Parathyroid adenoma (tissue), 2 donors: ENCODE data around the gene BLOC1S6.
A peak's percentile ranks its signal among the peaks of the same experiment; 100 is the strongest.

Experiments used
- H2AFZ ChIP-seq: fragments of 300-600 bp; sonication (generic); one replicate; pipeline ENCODE4 v1.7.0; 2017; ENCODE audit warnings: antibody characterized with exemption, mild to moderate bottlenecking
- H3K27ac ChIP-seq: fragments of 300-600 bp; sonication (generic); one replicate; pipeline ENCODE4 v1.7.0; 2017
- H3K27me3 ChIP-seq: fragments of 300-600 bp; sonication (generic); one replicate; pipeline ENCODE4 v1.7.0; 2017; ENCODE audit warnings: low read length; ENCODE audit not compliant: control insufficient read depth, insufficient read depth
- H3K36me3 ChIP-seq: fragments of 300-600 bp; sonication (generic); one replicate; pipeline ENCODE4 v1.7.0; 2017; ENCODE audit warnings: low read length; ENCODE audit not compliant: control insufficient read depth, insufficient read depth
- H3K4me1 ChIP-seq: fragments of 300-600 bp; sonication (generic); one replicate; pipeline ENCODE4 v1.7.0; 2017; ENCODE audit warnings: control low read depth
- H3K4me2 ChIP-seq: fragments of 300-600 bp; sonication (generic); one replicate; pipeline ENCODE4 v1.7.0; 2017; ENCODE audit warnings: low read length
- H3K4me3 ChIP-seq: fragments of 300-600 bp; sonication (generic); one replicate; pipeline ENCODE4 v1.7.0; 2017; ENCODE audit warnings: low read depth, low read length
- H3K79me2 ChIP-seq: fragments of 300-600 bp; sonication (generic); one replicate; pipeline ENCODE4 v1.7.0; 2017; ENCODE audit warnings: control low read depth
- H3K9ac ChIP-seq: fragments of 300-600 bp; sonication (generic); one replicate; pipeline ENCODE4 v1.7.0; 2017; ENCODE audit warnings: mild to moderate bottlenecking
- H3K9me3 ChIP-seq: fragments of 300-600 bp; sonication (generic); one replicate; pipeline ENCODE4 v1.7.0; 2017; ENCODE audit warnings: low read length; ENCODE audit not compliant: control insufficient read depth
- CTCF ChIP-seq: fragments of 300-600 bp; sonication (generic); IDR thresholded peaks from one replicate; pipeline ENCODE4 v1.7.0; 2017; ENCODE audit warnings: antibody characterized with exemption, mild to moderate bottlenecking
- donor health status: primary hyperparathyroidism.

BLOC1S6 gene

GRCh38 chr15:45635191-45635638 lies 48.0 kb downstream of the BLOC1S6 start:
- H2AFZ ChIP-seq: peak overlapping the region; percentile 70
- H3K4me2 ChIP-seq: peak overlapping the region; percentile 67
- H3K9ac ChIP-seq: no peak overlapping the region
- no peaks in the 10 kb centered on the region for H3K27me3 ChIP-seq
- no peaks in the 10 kb centered on the region for H3K79me2 ChIP-seq
- no peaks in the 10 kb centered on the region for H3K9me3 ChIP-seq
- no peak for TF ChIP-seq CTCF
- peak overlapping the region; percentile 67 for H3K4me3 ChIP-seq
- peak overlapping the region; percentile 59 for H3K27ac ChIP-seq
- H3K36me3 ChIP-seq: no peaks in the 10 kb centered on the region
- no peaks in the 10 kb centered on the region for H3K4me1 ChIP-seq

GRCh38 chr15:45635763-45636292 lies 48.6 kb downstream of the BLOC1S6 start:
- Histone ChIP-seq H3K27me3 (no peaks in the 10 kb centered on the region), H3K27ac (no peak overlapping the region), H3K4me1 (no peaks in the 10 kb centered on the region), H3K9ac (no peak overlapping the region), H3K79me2 (no peaks in the 10 kb centered on the region), H2AFZ (no peak overlapping the region), H3K4me3 (peak overlapping the region; percentile 67), H3K4me2 (peak overlapping the region; percentile 67), H3K9me3 (no peaks in the 10 kb centered on the region), H3K36me3 (no peaks in the 10 kb centered on the region)
- TF ChIP-seq CTCF: no peak

- TF ChIP-seq CTCF: no peak
- Histone ChIP-seq H3K9ac (no peak overlapping the region), H3K27ac (peak overlapping the region; percentile 69), H3K27me3 (no peaks in the 10 kb centered on the region), H3K4me1 (no peaks in the 10 kb centered on the region), H2AFZ (no peak overlapping the region), H3K4me2 (peak overlapping the region; percentile 68), H3K79me2 (no peaks in the 10 kb centered on the region), H3K4me3 (peak overlapping the region; percentile 34), H3K36me3 (no peaks in the 10 kb centered on the region), H3K9me3 (no peaks in the 10 kb centered on the region)
Measured at GRCh38 chr15:45637141-45637540, 50.0 kb downstream of the BLOC1S6 start.

- Histone ChIP-seq H3K27me3 (no peaks in the 10 kb centered on the region), H3K27ac (peak overlapping the region; percentile 69), H2AFZ (no peak overlapping the region), H3K9ac (no peak overlapping the region), H3K4me1 (no peaks in the 10 kb centered on the region), H3K9me3 (no peaks in the 10 kb centered on the region), H3K36me3 (no peaks in the 10 kb centered on the region), H3K79me2 (no peaks in the 10 kb centered on the region), H3K4me2 (peak overlapping the region; percentile 68), H3K4me3 (peak overlapping the region; percentile 34)
- TF ChIP-seq CTCF: no peak
Measured at GRCh38 chr15:45637552-45638033, 50.4 kb downstream of the BLOC1S6 start.

- no peak overlapping the region for H2AFZ ChIP-seq
- no peak overlapping the region for H3K4me3 ChIP-seq
- no peaks in the 10 kb centered on the region for H3K36me3 ChIP-seq
- no peaks in the 10 kb centered on the region for H3K9me3 ChIP-seq
- no peak overlapping the region for H3K27ac ChIP-seq
- H3K79me2 ChIP-seq: no peaks in the 10 kb centered on the region
- no peaks in the 10 kb centered on the region for H3K27me3 ChIP-seq
- no peaks in the 10 kb centered on the region for H3K4me1 ChIP-seq
- no peak for TF ChIP-seq CTCF
- H3K4me2 ChIP-seq: no peak overlapping the region
- H3K9ac ChIP-seq: no peak overlapping the region
Measured at GRCh38 chr15:45640616-45641015, 53.4 kb downstream of the BLOC1S6 start.
